ENCODE results near the gene LRP1.

Gene LRP1

DNA sequence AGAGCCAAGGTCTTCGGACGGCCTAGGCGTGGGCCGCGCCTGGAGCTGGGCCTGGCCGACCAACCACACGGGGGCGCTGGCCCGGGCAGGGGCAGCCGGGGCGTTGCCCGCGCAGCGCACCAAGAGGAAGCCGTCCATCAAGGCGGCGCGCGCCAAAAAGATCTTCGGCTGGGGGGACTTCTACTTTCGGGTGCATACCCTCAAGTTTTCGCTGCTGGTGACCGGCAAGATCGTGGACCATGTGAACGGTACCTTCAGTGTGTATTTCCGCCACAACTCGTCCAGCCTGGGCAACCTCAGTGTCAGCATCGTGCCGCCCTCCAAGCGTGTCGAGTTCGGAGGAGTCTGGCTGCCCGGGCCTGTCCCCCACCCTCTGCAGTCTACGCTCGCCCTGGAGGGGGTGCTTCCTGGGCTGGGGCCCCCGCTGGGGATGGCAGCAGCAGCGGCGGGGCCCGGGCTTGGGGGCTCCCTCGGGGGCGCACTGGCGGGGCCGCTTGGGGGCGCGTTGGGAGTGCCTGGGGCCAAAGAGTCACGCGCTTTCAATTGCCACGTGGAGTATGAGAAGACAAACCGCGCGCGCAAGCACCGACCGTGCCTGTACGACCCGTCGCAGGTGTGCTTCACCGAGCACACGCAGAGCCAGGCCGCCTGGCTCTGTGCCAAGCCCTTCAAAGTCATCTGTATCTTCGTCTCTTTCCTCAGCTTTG is 96.8 kb downstream of the LRP1 start:
- peak overlapping the region; percentile 77 to 78 for H3K4me3 Mint-ChIP-seq
- peaks cover 95% of the 10 kb centered on the region for H3K4me1 Mint-ChIP-seq
- H3K27me3 Mint-ChIP-seq = peaks cover 79% of the 10 kb centered on the region
- H3K27ac Mint-ChIP-seq = no peak overlapping the region
- no peaks in the 10 kb centered on the region for H3K9me3 Mint-ChIP-seq
- ATAC-seq (peak; percentile 74), DNase-seq (peak; percentile 74 to 77)

DNA sequence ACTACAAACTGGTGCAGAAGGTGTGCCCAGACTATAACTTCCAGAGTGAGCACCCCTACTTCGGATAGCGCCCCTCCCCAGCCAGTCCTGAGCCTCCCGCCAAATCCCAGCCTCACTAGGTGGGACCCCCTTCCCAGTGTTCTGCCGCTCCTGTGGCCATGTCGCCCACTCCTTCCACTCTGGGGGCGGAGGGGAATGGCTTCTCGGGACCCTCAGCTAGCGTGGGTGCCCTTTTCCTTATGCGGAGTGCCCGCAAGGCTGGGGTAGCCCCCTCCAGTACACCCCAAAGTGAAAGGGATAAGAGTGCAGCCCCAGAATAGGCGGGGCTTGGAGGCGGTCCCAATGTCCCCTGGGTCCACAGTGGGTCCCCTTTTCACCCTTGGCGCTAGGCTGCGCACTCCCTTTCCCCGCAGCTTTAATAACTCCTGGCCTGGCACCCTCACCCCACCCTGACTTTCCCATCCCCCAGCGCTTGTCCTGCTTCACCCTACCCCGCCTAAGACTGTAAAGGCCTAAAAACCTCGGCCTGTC is 97.5 kb downstream of the LRP1 start:
- peaks cover 73% of the 10 kb centered on the region for H3K27me3 Mint-ChIP-seq
- peak overlapping the region; percentile 77 to 78 for H3K4me3 Mint-ChIP-seq
- ATAC-seq = no peak
- no peak for DNase-seq
- peaks cover 97% of the 10 kb centered on the region for H3K4me1 Mint-ChIP-seq
- no peaks in the 10 kb centered on the region for H3K9me3 Mint-ChIP-seq
- H3K27ac Mint-ChIP-seq = peak overlapping the region in 1 of 2 donors; percentile 13

DNA sequence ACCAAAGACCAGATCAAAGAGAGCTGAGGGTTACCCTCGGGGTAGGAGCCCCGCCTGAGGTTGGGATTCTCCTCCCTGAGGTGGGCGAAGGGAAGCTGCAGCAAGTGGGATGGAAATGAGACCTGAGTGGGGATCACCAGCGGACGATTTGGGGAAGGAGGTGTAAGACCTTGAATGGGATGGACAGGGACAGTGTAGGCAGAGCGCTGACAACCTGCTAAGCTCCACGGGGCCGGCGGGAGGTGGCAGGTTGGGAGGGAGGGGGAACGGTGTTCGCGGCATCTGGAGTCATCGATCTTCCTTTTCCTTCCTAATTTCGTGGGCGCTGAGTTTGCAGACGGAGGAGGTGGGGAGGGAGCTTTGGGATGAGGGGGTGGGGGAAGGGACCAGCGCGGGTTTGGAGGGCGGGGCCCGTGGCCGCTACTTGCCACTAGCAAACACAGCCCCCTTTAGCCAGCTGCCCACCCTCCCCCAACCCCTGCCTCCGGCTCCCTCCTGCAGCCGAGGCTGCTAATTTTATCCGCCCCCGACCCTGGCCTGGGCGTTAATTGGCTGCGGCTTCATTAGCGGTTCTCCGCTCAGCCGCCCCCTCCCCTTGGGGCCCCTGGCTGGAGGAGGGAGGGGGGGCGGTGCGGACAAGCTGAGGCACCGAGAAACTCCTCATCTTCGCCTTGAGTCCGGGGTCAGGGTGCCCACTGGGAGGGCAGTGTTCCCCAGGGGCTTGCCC is 98.5 kb downstream of the LRP1 start:
- no peak overlapping the region for H3K27ac Mint-ChIP-seq
- H3K27me3 Mint-ChIP-seq = peaks cover 63% of the 10 kb centered on the region
- ATAC-seq (no peak), DNase-seq (no peak)
- no peaks in the 10 kb centered on the region for H3K9me3 Mint-ChIP-seq
- H3K4me3 Mint-ChIP-seq = peak overlapping the region; percentile 77 to 78
- peaks cover 97% of the 10 kb centered on the region for H3K4me1 Mint-ChIP-seq

DNA sequence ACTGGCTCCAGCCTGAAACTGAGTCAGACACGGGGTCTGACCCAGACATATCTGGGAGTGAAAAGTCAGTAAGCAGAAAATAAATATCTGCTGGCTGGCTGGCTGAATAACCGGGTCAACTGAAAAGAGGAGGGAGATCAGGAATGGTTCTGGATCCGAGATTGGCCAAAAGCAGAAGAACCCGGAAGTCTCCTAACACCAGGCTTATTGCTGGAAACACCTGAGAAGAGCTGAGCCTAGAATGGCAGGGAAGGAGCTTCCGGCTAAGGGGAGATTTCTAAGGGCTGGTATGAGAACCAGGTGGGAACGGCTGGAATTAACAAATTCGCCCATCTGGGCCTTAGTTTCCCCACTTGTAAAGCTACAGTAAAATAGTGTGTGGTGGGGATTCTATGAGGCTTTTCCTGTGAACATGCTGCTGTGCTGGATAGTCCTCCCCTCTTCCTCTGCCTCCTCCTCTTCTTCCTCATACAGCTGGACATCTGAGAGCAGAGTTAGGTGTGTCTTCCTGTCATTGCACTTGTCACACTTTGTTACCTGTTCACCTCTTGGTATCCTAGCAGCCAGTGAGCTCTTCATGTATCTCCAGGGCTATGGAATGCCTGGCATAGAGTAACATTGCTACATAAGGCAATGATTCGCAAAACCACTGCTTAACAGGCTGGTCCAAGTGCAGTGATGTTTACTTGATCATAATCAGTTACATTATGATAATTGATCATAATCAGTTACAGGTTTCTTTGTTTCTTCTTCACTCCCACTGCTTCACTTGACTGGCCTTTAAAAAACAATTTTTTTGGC is 99.2 kb downstream of the LRP1 start:
- H3K4me1 Mint-ChIP-seq = peaks cover 97% of the 10 kb centered on the region
- no peak for ATAC-seq
- H3K27ac Mint-ChIP-seq = no peak overlapping the region
- DNase-seq = no peak
- no peaks in the 10 kb centered on the region for H3K9me3 Mint-ChIP-seq
- peaks cover 55% of the 10 kb centered on the region for H3K27me3 Mint-ChIP-seq
- peak overlapping the region; percentile 45 to 77 for H3K4me3 Mint-ChIP-seq

DNA sequence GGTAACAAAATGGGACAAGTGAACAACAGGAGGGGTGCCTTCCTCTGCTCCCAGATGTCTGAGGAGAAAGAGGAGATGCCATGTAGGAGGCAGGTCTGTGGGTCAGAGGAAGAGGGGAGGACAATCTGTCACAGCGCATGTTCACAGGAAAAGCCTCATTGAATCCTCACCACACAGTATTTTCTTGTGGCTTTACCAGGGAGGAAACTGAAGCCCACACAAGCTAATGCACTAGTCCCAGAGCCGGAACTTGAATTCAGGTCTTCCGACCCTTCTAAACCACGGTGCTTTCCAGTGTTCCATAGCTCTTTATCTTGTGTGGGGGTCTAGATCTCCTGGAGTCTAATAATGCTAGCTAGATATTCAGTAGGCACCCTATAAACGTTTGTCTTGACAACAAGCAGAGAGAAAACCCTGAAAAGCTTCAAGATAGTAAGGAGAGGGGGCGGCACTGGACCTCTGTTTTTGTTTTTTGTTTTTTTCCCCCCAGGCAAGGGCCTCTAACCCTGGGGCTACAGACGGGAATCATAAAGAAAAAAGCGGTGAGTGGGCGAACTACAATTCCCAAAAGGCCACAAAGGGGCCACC is 100.9 kb downstream of the LRP1 start:
- peaks cover 39% of the 10 kb centered on the region for H3K27me3 Mint-ChIP-seq
- peaks cover 97% of the 10 kb centered on the region for H3K4me1 Mint-ChIP-seq
- peak overlapping the region; percentile 96 to 99 for H3K4me3 Mint-ChIP-seq
- no peaks in the 10 kb centered on the region for H3K9me3 Mint-ChIP-seq
- peak overlapping the region; percentile 99 to 100 for H3K27ac Mint-ChIP-seq
- no peak for DNase-seq
- ATAC-seq = peak; percentile 16

DNA sequence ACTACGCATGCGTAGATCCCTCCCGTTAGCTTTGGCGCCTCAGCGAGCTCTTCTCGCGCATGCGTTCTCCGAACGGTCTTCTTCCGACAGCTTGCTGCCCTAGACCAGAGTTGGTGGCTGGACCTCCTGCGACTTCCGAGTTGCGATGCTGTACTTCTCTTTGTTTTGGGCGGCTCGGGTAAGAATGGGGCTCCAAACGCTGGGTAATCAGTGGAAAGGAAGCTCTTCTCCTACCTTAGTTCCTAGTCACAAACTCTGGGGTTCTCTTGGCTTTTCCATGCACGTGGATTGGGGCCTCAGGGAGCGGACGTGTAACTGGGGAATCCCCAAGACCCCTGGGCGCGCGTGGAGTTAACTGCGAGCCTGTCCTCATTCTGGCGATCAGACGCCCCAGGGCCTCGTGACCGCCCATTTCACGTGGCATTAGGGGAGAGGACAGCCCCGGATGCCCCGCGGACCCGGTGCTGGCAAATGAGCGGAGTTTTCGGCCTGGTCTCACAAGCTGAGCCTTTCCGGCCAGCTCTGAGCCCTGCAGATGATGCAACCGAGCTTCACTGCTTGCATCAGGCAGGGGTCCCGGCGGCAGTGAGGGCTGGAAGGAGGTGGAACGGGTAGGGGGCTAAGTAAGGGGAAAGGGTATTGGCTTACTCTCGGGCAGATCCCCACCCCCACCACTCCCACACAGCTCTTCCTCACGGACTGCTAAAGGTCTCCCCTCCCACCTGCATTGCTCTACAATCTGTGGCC is 101.5 kb downstream of the LRP1 start, which contains the start of gene SHMT2:
TSS of gene SHMT2 (plus strand) at position 78 of the 747 bp plus-strand sequence. CDS start at position 146, 68 bp downstream.
- H3K9me3 Mint-ChIP-seq = no peaks in the 10 kb centered on the region
- H3K4me3 Mint-ChIP-seq = peak within 1 kb of the TSS; percentile 96 to 99
- peak within 1 kb of the TSS; percentile 99 to 100 for H3K27ac Mint-ChIP-seq
- DNase-seq (peak; percentile 87 to 94), ATAC-seq (peak; percentile 69)
- peaks cover 32% of the 10 kb centered on the region for H3K27me3 Mint-ChIP-seq
- H3K4me1 Mint-ChIP-seq = peaks cover 97% of the 10 kb centered on the region

DNA sequence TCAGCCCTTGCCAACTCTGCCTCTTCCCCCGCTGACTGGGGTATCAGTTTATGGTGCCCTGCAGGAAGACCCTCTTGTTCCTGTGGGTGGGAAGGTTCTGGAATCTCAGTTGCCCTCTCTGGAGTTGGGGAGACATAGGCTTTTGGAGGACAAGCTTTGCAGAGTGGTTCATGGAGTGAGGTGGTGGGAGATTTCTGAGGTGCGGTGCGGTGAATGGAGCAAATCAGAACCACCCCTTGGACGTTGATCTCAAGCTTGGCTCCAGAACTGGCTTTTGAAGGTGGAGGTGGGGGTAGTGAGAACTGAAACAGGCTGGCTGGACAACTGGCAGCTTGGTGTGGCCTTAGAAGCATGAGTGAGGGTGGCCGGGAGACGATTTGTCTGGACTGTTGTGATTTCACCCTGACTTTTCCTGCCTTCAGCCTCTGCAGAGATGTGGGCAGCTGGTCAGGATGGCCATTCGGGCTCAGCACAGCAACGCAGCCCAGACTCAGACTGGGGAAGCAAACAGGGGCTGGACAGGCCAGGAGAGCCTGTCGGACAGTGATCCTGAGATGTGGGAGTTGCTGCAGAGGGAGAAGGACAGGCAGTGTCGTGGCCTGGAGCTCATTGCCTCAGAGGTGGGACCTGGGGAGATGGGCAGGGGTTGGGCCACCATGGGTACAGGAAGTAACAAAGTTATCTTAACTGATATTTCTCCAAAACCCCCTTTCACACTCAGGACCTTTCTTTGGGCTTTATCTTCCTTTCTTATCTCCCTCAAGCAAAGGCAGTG is 102.3 kb downstream of the LRP1 start:
- ATAC-seq = no peak
- DNase-seq = no peak
- Mint-ChIP-seq H3K9me3 (no peaks in the 10 kb centered on the region), H3K4me3 (peak overlapping the region; percentile 96 to 99), H3K27me3 (peaks cover 30% of the 10 kb centered on the region), H3K4me1 (peaks cover 97% of the 10 kb centered on the region), H3K27ac (peak overlapping the region; percentile 99 to 100)

DNA sequence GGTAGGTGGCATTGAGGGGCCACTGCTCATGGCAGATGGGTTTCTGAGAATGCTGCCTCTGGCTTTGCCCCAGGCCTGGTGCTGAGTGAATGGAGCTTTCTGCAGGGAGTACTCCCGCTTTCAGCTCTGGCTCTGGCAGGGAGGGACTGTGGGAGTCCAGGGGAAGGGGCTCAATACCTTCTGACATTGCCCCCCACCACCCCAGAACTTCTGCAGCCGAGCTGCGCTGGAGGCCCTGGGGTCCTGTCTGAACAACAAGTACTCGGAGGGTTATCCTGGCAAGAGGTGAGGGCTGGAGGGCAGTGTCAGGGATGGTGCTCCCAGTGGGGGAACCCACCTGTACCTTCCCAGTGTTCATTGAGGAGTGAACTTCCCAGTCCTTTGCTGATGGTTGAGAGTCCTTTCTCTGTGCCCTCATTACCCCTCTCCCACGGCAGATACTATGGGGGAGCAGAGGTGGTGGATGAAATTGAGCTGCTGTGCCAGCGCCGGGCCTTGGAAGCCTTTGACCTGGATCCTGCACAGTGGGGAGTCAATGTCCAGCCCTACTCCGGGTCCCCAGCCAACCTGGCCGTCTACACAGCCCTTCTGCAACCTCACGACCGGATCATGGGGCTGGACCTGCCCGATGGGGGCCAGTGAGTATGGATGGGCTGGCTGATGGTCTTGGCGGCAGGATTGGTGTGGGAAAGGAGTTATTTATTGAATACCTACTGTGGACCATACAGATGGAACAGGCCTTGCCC is 103.2 kb downstream of the LRP1 start:
- no peak for DNase-seq
- peaks cover 30% of the 10 kb centered on the region for H3K27me3 Mint-ChIP-seq
- no peak for ATAC-seq
- H3K4me1 Mint-ChIP-seq = peaks cover 97% of the 10 kb centered on the region
- no peaks in the 10 kb centered on the region for H3K9me3 Mint-ChIP-seq
- peak overlapping the region; percentile 96 to 99 for H3K4me3 Mint-ChIP-seq
- H3K27ac Mint-ChIP-seq = peak overlapping the region in 1 of 2 donors; percentile 100

DNA sequence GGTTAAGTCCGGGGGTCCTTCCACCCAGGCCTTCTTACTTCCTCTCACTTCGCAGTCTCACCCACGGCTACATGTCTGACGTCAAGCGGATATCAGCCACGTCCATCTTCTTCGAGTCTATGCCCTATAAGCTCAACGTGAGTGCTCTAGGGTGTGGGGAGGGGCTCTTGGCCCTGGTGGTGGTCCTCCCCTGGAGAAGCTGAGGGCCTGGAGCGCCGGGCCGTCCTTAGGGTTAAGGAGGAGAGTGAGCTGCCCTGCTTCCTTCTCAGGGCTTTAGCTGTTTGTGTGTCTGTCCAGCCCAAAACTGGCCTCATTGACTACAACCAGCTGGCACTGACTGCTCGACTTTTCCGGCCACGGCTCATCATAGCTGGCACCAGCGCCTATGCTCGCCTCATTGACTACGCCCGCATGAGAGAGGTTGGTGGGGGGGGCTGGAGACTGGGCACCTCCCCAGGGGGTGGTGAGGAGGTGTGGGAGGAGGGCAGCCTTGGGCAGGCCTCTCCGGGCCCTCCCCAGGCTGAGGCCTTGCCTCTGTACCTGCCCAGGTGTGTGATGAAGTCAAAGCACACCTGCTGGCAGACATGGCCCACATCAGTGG is 104.0 kb downstream of the LRP1 start:
- Mint-ChIP-seq H3K27ac (no peak overlapping the region), H3K9me3 (no peaks in the 10 kb centered on the region), H3K4me1 (peaks cover 97% of the 10 kb centered on the region), H3K4me3 (peak overlapping the region; percentile 15 to 99), H3K27me3 (peaks cover 30% of the 10 kb centered on the region)
- ATAC-seq = no peak
- DNase-seq = no peak

DNA sequence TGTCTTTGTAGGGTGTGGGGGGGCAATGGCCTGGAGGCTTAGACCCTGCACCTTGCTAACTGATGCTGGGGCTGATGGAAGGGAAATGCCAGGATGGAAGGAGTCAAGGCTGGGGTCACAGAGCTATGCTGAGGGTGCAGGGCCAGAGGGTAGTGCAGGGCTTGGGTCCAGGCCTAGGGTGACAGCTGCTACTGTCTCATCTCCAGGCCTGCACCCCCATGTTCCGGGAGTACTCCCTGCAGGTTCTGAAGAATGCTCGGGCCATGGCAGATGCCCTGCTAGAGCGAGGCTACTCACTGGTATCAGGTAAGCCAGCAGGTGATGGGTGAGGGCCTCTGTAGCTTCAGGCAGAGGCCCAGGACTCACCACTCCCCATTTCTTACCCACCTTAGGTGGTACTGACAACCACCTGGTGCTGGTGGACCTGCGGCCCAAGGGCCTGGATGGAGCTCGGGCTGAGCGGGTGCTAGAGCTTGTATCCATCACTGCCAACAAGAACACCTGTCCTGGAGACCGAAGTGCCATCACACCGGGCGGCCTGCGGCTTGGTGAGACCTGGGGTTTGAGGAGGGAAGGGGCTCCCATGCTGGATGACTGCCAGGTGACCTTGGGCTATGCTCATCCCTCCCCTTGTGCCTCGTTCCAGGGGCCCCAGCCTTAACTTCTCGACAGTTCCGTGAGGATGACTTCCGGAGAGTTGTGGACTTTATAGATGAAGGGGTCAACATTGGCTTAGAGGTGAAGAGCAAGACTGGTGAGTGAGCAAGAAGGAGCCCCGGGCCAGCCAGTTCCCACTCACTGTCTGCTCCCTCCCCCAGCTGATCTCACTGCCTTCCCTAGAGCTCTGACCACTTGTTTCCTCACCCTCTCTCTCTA is 105.3 kb downstream of the LRP1 start:
- Mint-ChIP-seq H3K27me3 (peaks cover 36% of the 10 kb centered on the region), H3K4me1 (peaks cover 100% of the 10 kb centered on the region), H3K4me3 (peak overlapping the region; percentile 24 to 62), H3K27ac (peak overlapping the region in 1 of 2 donors; percentile 84), H3K9me3 (no peaks in the 10 kb centered on the region)
- no peak for ATAC-seq
- no peak for DNase-seq

DNA sequence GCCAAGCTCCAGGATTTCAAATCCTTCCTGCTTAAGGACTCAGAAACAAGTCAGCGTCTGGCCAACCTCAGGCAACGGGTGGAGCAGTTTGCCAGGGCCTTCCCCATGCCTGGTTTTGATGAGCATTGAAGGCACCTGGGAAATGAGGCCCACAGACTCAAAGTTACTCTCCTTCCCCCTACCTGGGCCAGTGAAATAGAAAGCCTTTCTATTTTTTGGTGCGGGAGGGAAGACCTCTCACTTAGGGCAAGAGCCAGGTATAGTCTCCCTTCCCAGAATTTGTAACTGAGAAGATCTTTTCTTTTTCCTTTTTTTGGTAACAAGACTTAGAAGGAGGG is 105.9 kb downstream of the LRP1 start:
- Mint-ChIP-seq H3K4me3 (peak overlapping the region in 1 of 2 donors; percentile 62), H3K27me3 (peaks cover 42% of the 10 kb centered on the region), H3K27ac (peak overlapping the region in 1 of 2 donors; percentile 20), H3K4me1 (peaks cover 99% of the 10 kb centered on the region), H3K9me3 (no peaks in the 10 kb centered on the region)
- DNase-seq = no peak
- ATAC-seq = no peak

DNA sequence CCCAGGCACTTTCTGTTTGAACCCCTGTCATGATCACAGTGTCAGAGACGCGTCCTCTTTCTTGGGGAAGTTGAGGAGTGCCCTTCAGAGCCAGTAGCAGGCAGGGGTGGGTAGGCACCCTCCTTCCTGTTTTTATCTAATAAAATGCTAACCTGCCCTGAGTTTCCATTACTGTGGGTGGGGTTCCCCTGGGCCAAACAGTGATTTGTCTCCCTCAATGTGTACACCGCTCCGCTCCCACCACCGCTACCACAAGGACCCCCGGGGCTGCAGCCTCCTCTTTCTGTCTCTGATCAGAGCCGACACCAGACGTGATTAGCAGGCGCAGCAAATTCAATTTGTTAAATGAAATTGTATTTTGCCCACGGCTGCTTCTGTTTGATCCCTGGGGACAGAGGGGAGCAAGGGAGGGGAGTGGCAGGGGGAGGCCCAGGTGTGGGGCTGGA is 106.3 kb downstream of the LRP1 start:
- DNase-seq (no peak), ATAC-seq (no peak)
- peak overlapping the region in 1 of 2 donors; percentile 62 for H3K4me3 Mint-ChIP-seq
- H3K27me3 Mint-ChIP-seq = peaks cover 43% of the 10 kb centered on the region
- H3K4me1 Mint-ChIP-seq = peaks cover 98% of the 10 kb centered on the region
- peak overlapping the region; percentile 20 to 55 for H3K27ac Mint-ChIP-seq
- H3K9me3 Mint-ChIP-seq = no peaks in the 10 kb centered on the region

All from stimulated activated naive CD8-positive, alpha-beta T cell treated with anti-CD3 and anti-CD28 coated beads, Interleukin-15, amount 100 ng/mL, for 72 hours (primary cell).